Measurements from ENCODE around the gene KDM4C.
A peak's percentile ranks its signal among the peaks of the same experiment; 100 is the strongest.

The KDM4C gene

DNA sequence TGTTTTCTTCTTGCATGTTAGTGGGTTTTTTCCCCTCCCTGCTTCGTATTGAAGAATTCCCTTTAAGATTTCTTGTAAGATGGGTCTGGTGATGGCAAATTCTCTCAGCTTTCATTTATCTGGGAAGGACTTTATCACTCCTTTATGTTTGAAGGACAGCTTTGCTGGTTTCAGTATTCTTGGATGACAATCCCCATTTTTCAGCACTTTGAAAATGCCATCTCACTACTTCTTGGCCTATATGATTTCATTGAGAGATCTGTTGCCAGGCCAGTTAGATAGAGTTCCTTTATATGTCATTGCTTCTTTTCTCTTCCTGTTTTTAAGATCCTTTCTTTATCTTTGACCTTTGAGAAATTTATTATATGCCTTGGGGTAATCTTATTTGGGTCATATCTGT lies 106.3 kb downstream of the KDM4C start:
- DNase-seq: no peak

DNA sequence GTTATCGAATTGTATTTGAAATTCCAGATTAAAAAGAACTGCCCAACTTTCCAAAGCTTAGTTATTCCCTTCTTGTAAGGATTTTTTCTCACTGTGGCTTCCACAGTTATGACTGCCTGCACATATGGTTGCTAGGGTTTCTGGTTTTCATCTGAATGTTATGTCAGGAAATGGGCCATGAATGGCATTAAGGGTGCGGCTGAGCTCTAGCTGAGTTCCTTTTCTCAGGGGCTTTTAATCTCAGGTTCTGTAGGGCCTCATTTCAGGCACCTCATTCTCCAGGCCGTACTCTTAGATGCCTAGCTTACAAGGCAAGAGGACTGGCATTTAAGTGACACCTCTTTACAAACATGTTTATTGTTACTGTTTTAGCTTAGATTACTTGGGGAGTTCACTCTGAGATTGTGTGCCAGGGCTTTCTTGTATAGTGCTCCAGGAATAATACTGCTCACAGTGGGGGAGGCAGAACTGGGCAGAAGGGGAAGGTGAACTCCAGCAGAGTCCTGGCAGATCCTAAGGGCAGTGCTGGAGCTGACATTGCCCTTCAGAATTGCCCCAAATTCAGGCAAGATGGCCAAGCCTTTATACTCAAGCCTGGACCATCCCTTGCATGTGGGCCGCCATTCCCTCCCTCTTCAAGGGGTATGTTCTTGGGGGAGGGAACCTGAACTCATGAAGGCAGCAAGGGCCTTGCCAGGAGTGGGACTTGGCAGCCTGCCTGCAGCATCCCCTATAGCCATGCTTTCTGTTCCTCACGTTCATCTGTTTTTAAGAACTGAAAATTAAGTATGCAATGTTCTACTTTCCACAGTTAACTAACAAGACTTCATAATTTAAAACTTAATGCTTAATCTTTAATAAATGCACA lies 111.5 kb downstream of the KDM4C start:
- peak in 1 of 56 donors; percentile 4 for DNase-seq

DNA sequence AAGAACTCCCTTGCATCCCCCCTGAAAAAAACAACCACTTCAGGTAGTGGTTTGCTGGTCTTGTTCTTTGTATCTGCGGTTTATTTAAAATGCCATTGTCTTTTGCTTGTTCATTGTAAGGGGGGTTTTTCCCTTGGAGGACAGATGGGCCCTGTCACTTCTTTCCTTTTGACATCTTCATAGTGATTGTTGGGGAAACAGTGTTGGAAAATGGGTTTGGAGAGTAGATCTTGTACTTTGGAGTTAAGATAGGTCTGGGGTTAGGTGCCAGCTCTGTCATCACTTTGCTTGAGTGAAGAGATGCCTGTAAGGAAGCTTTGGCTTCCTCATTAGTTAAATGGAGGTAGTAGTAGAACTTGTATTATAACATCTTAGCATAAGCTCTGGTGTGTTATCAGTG lies 112.4 kb downstream of the KDM4C start:
- DNase-seq: no peak

DNA sequence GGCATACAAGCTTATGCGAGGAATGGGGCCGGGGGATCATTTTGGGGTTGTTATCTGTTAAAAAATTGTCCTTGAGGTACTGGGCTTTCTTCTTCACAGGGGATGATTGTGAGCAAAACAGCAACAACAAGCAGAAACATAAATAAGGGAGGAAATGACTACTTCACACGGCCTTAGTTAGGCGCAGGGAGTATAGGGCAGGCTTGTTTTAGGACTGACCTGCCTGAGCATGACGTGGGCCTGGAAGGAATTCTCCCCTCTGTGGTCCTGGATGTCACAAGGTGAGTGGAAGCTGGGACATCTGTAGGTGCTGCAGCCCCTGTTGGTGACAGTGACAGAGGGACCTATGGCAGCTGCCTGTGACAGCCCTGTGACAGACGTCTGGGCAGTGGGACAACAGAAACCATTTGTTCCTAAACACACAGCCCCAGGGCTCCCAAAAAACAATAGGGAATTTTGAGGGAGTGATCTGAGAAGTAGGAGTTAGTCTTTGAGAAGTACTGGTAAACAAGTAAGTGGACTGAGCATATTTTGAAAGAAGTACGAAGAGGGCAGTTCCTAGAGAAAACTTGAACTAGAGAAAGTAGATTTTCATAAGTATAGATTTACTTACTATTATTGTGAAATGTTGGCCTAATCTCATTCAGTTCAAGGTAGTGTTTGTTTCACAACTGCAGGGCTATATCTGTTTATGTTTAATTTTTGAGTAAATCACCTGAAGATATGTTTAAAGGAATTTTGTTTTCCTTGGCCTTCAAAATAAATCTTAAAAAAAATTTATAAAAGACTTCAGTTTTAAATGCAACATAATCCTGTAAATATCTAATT lies 113.1 kb downstream of the KDM4C start:
- DNase-seq: no peak

DNA sequence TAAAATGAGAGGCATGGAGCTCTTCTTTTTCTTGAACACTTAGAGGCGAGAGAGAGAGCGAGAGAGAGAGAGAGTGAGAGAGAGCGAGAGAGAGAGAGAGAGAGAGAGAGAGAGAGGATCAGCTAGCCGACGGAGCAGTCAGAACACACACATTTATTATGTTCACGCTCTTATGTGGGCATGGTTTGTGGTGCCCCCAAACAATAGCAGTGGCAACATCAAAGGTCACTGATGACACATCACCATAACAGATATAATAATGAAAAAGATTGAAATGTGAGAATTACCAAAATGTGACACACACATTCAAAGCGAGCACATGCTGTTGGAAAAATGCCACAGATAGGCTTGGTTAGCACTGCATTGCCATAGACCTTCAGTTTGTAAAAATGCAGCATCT lies 116.1 kb downstream of the KDM4C start:
- DNase-seq: peak in 4 of 56 donors; percentile 4 to 17 (median 12)

DNA sequence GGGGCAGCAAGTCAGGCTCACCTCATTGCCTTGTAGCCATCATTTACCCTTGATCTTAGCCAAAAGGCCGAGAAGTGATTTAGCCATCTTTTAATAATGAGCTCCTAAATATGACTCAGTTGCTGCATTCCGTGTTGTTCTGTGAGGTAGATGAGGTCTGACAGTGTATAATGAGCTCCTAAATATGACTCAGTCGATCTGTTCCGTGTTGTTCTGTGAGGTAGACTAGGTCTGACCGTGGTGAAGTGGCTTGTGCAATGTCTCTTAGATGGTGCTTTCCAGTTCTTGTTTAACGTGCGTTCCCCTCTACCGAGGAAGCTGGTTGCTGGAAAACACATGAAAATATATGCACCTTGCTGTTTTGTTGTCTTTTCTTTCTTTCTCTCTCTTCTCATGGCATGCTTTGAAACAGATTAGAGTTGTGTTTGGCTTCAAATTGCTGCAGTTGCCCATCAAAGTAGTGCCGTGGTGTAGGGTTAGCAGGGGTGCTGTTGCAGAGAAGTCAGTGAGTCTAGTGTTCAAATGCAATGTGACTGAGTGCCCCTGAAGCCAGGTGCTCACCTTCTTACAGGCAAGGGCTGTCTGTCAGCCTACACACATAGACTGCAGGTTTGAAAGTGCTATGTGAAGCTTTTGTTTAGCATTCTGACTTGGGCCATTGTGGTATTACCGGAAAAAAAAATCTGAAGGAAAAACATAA lies 118.6 kb downstream of the KDM4C start:
- DNase-seq: no peak

DNA sequence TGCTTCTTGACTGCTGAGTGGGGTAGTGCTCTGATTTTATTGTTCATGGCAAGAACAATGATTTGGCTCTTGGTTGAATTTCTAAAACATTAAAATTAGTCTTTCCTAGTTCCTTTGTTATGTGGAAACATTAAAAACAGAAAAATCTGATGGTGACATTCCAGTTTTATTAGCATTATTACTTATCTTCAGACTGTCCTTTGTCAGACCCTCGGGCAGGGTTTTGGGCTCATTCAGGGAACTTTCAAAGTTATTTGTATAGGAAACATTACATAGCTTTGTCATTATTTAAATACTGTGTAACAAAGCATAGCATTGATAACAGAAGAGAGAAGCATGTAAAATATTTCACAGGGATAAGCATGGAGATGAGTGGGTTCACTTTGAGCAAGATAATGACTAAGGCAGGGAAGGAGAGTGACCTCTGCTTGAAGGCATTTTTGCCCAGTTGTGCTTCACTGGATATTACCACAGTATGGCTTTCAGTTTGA lies 119.9 kb downstream of the KDM4C start:
- DNase-seq: no peak

DNA sequence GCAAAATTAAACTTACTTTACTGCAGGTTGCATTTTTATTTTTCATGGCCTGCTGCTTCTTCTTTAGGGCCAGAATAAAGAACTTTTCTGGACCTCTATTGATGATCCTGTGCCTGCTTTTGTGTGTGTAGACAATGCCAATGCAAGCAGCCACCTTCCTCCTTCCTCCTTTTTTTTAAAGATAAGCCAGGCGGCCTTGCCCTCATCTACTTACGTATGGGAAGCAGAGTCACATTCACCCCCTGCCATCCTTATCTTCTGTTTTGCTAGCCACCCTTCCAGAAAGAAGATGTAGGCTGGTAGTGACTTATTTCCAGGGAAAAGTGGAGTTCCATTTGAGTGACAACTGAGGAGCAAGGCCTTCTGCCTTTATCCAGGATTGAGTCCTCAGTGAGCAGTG lies 122.9 kb downstream of the KDM4C start:
- no peak for DNase-seq

DNA sequence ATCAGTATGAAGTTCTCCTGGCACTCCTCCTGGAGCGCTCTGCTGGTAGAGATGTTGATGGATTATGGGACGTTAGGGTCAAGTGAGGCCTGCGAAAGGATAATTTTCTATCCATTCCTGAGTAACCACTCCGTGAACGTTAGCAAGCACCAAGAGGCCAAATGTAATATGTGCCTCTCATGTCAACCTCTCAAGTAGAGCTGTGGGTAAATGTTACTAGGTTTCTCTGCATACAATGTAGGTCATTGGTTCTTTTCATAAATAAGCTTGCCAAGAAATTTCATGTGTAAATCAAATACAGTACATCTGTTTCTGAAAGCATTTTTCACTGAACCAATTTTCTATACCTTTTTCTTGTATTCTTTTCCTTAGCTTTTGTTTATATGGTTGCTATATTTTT lies 126.3 kb downstream of the KDM4C start:
- no peak for DNase-seq

DNA sequence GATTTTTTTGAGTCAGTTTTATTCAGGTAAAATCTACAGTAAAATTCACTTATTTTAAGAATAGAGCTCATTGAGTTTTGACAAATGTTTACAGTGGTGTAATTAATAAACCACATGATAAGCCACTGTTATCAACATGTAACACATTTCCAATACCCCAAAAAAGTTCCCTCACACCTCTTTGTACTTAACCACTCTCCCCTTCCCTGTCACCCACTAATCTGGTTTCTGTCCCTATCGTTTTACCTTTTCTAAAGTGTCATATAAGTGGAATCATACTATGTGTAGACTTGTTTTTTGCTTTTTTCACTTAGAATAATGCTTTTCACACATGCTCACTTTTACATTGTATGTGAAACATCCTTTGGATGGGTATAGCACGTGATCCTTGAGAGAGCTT lies 127.2 kb downstream of the KDM4C start:
- no peak for DNase-seq

DNA sequence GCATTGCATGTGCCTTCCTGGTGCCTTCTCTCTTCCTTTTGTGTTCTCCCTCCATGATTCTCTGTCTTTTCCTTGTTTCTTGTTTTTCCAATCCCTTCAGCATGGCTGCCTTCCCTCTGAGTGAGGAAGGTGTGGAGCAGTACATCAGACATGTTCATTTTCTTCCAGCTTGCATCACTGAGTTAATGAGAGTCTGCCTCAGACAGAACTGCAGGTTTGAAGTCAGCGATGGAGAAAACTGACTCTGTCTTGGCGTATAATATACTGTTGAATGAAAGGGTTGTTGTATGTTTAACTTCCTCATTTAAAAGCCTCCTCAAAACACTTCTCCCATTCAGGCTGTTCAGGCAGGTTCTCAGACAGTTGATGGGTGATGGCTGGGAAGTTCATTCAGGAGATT lies 129.3 kb downstream of the KDM4C start:
- no peak for DNase-seq

DNA sequence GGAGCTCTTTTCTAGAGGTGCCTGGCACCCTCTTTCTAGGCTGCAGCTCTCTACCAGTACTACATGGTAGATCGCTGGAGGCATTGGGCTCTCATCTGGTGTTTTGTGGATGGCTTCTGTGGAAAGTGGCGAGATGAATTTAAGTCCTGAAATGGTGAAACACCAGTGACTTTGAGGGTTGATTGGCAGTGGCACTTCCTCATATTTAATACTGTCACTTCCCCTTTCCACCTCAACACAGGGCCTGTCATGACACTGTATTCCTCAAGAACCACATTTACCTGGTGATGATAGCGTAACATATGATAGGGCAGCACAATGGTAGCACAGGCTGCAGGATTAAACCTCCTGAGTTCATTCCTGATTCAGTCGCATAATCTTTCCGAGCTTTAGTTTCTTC lies 132.1 kb downstream of the KDM4C start:
- DNase-seq: no peak

DNA sequence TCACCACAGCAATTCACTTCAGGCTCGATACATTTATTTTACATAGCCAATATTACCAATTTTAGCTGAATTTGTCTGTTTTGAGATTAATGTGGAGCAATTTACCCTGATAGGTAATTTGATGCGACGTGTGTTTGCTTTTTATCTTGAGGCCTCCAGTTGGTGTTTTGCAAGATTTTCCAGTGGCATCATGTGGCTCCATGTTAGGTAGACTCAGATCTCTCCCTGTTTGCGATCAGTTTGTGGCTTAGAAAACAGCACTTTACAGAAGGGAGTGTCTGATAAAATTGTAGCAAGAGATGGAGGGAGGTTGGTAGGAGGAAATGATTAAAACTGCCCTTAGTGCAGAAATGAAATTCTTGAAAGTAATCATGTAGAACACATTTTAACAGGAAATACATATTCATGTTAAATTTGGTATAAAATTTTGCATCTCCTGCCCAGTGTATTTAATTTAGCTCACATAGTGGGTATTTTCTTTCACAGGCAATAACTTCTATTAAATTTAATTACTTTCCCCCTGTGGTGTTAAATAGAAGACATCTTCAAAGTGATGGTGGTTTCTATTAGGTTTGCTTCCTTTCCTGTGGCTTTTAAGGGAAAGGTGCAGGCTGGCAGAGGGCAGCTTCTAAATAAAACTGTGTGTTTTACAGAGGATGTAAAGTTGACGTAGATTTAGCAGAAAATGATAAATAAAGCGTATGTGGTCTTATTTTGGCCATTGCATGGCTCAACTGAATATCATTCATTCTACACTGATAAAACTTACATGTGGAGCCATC lies 135.8 kb downstream of the KDM4C start:
- DNase-seq: no peak

DNA sequence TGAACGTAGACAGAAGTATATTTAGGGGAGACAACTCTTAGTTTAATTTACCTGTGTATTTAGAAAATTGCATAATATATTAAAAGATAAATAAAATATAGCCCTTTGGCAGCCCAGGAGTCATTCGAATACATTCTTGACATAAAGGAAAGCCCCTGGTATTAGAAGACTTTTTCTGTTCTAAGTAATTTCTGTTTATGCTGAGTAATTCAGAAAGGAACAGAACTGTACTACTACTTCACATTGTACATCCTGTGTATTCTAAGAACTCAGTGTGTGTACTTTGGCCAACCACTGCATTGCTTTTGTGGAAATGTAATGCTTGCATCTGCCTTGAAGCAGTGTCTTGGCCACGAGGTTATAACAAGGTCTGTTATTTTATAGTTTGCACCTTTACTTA lies 136.4 kb downstream of the KDM4C start:
- no peak for DNase-seq

DNA sequence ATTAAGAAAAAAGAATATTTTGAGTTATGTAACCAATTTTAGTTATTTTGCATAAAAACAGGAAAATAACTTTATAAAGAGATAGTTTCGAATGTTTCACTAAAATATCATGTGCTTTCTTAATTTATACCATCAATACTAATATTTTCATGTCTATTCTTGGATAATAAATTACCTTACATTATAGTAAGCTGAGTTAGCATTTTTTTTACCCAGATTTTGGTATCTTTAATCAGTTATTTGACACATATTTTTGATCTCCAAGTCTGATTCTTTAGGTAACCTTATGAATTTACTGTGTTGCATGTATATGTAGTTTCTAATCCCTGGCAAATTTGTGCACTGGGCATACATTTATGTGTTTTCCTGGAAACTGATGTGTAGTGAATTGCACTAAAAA lies 138.0 kb downstream of the KDM4C start:
- no peak for DNase-seq

DNA sequence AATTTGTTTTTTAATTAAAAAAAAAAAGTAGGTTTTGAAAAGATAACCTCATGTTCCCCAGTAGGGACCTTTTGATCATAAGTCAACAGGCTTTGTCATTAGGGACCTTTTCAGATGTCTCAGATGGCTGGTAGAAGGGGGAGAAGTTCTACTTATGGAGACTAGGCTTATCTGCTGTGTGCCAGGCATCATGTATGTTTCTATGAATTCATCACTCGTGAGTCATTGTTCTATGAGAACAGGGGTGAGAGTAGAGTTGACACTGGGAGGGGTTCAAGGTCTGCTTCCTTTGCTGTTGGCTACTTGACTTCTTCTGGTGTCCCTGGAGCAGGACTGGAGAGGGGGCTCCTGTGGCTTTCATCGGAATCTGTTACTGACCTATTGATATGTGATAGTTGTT lies 138.8 kb downstream of the KDM4C start:
- DNase-seq: no peak

DNA sequence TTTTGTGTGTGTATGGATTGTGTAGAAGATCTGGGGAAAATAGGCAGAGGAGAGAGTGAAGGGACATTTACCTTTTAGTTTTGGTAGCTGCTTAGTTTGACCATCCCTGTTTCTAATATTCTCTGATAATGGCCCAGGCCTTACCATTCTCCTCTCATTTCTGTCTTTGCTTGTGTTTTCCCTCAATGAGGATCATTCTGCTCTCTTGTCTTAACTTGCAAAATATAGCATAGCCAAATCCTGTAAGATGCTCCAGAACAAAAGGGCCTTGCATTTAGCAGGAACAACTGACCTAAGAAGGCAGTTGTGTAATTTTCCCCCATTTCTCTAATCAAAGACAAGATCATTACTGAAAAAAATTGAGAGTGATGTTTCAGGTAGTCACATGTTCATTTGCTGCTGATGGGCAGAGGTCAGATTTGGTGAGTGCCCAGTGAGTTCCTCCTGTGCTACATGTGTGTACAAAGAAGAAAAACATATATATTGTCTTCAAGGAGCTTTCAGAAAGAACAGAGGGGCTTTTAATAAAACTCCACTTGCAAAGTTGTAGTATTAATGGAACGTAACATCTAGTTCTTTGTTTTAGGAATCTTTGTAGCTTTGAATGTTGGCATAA lies 139.5 kb downstream of the KDM4C start:
- no peak for DNase-seq

DNA sequence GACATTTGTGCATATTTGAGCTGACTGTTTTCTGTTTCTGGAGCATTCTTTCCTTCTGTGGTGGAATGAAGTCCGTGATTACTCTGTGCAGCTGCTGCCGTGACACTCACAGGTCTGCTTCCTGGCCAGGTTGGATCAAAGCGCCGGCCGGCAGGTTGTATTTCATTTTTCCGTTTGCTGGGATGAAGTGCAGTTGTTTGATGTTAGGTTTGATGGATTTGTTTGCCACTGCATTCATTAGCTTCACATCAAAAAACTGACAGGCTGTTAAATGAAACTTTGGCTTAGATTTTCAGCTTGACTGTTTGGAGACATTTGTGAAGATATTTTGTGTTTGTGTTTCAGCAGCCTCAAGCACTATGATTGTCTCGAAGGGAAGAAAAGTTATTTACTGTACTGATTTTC lies 140.1 kb downstream of the KDM4C start:
- DNase-seq: no peak

DNA sequence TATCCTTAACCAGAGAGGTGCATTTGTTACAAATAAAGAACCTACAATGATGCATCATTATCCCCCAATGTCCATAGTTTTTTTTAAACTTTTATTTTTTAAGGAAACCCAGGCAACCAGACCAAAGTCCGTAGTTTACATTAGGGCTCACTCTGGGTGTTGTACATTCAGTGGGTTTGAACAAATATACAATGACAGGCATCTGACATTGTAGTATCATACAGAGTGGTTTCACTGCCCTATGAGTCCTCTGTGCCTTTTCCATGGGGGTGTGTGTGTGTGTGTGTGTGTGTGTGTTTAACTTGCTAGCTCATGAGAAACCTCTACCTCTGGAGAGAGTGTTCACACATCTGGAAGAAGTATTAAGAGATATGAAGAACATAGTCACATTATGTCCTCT lies 141.5 kb downstream of the KDM4C start:
- DNase-seq: no peak

DNA sequence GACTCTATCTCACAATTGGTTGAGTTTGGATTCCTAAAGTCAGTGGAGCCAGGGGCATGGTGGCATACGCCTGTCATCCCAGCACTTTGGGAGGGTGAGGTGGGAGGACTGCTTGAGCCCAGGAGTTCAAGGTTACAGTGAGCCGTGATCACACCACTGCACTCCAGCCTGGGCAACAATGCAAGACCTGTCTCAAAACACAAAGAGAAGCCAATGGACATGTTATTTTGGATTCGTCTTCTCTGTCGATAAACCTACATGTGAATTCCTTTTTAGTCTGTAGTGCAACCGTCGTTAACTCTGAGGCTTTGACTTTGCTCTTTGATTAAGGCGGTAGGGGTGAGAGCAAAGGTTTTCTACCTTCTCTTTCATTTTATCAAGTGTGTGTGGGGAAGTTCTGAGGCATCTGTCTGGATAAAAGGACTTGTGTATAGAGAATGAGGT lies 142.7 kb downstream of the KDM4C start:
- no peak for DNase-seq

DNA sequence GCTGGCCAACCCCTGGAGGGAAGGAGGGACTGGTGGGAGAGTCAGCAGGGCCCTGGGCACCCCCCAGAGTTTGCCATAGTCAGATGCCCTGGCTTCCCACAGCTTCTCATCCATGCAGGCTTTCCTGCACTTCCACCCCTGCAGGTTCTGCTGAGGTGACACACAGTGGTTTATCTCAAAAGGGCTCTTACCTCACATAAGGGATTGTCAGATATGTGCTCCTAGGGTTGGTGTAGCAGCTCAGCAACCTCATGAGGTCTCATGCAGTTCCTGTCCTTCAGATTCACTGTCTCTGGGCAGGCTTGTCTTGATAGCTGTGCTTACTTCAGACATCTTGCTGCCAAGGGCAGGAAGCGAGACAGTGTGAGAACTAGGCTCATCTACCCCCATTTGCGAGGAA lies 143.4 kb downstream of the KDM4C start:
- no peak for DNase-seq
